ENCODE measurements around the gene COX19. TPM values are rescaled to one million over a fixed set of nuclear protein-coding genes. Genes with fewer than 3 reads are reported as not detected.

Gene COX19
- total RNA-seq, 4 donors from 2014 or later, result 2.6 to 32.5 (median 20.1) TPM

DNA sequence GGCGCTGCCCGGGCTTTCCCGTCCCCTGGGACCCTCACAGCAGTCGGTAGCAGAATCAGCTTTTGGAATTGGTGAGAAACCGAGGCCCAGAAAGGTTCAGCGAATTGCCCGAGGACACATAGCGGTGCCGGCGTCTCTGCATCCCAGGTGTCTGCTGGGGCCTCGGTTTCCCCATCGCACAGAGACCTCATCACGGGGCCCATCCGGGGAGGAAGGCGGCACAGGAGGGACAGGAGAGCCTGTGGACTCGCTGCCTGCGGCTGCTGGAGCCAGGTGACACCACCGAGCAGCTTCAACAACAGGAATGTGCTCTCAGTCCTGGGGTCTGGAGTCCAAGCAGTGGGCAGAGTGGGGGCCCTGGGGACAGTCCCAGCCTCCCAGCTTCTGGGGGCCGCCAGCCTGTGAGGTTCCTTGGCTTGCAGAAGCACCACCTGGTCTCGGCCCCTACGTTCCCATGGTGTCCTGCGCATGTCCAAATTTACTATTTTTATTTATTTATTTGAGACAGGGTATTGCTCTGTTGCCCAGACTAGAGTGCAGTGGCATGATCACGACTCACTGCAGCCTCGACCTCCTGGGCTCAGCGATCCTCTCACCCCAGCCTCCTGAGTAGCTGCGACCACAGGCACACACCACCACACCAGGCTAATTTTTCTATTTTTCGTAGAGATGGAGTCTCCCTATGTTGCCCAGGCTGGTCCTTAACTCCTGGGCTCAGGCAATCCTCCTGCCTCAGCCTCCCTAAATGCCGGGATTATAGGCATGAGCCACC is 539 bp upstream of the COX19 start:
- Histone ChIP-seq H3K27ac (peak overlapping the region in 1 of 2 donors; percentile 92), H3K27me3 (no peaks in the 10 kb centered on the region), H3K4me3 (peak overlapping the region; percentile 94 to 97), H3K4me1 (peaks cover 0 to 6% of the 10 kb centered on the region in 2 donors), H3K36me3 (no peaks in the 10 kb centered on the region), H3K9me3 (no peaks in the 10 kb centered on the region)
- no peak for DNase-seq
- no peak for TF ChIP-seq POLR2A (IDR thresholded peaks at IDR 0.05)
- intact Hi-C loops (cut with DNase I; ENCODE audit: low total_unique reads), result no loop called here

DNA sequence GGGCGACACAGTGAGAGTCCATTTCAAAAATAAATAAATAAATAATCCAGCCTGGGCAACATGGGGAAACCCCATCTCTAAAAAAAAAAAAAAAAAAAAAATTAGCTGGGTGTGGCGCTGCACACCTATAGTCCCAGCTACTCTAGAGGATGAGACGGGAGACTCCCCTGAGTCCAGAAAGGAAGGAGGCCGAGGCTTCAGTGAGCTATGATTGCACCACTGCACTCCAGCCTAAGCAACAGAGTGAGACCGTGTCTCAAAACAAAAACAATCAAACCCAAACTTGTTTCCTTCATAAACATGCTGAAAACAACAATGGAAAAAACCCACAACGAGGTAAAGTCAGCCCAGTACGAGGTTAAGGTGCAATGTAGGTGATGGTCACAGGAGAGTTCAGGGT is 1.2 kb downstream of the COX19 start:
- Histone ChIP-seq H3K9me3 (no peaks in the 10 kb centered on the region), H3K4me1 (peaks cover 0 to 6% of the 10 kb centered on the region in 2 donors), H3K4me3 (peak overlapping the region; percentile 94 to 97), H3K36me3 (no peaks in the 10 kb centered on the region), H3K27me3 (no peaks in the 10 kb centered on the region), H3K27ac (no peak overlapping the region)
- intact Hi-C loops (cut with DNase I; ENCODE audit: low total_unique reads), result no loop called here
- DNase-seq, result no peak
- TF ChIP-seq, protein P1, sequence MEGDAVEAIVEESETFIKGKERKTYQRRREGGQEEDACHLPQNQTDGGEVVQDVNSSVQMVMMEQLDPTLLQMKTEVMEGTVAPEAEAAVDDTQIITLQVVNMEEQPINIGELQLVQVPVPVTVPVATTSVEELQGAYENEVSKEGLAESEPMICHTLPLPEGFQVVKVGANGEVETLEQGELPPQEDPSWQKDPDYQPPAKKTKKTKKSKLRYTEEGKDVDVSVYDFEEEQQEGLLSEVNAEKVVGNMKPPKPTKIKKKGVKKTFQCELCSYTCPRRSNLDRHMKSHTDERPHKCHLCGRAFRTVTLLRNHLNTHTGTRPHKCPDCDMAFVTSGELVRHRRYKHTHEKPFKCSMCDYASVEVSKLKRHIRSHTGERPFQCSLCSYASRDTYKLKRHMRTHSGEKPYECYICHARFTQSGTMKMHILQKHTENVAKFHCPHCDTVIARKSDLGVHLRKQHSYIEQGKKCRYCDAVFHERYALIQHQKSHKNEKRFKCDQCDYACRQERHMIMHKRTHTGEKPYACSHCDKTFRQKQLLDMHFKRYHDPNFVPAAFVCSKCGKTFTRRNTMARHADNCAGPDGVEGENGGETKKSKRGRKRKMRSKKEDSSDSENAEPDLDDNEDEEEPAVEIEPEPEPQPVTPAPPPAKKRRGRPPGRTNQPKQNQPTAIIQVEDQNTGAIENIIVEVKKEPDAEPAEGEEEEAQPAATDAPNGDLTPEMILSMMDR (IDR thresholded peaks at IDR 0.05), result no peak
- no peak for TF ChIP-seq POLR2A (IDR thresholded peaks at IDR 0.05)

DNA sequence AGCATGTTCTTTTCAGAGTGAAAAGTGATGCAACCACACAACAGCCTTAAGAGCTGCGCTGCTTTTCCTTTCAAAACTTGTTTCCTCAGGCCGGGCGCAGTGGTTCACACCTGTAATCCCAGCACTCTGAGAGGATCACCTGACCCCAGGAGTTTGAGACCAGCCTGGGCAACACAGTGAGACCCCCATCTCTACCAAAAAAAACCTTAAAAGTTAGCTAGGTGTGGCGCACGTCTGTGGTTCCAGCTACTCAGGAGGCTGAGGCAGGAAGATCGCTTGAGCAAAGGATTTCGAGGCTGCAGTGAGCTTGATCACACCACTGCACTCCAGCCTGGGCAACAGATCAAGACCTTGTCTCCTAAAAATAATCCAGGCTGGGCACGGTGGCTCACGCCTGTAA is 2.0 kb downstream of the COX19 start:
- H3K4me3 ChIP-seq, result no peak overlapping the region
- no peak for DNase-seq
- H3K9me3 ChIP-seq, result no peaks in the 10 kb centered on the region
- no peak for TF ChIP-seq POLR2A (IDR thresholded peaks at IDR 0.05)
- TF ChIP-seq, protein P1 (IDR thresholded peaks at IDR 0.05), result no peak
- intact Hi-C loops (cut with DNase I; ENCODE audit: low total_unique reads), result no loop called here
- H3K4me1 ChIP-seq, result peaks cover 0 to 6% of the 10 kb centered on the region in 2 donors
- H3K36me3 ChIP-seq, result no peaks in the 10 kb centered on the region
- H3K27me3 ChIP-seq, result no peaks in the 10 kb centered on the region
- H3K27ac ChIP-seq, result no peak overlapping the region

DNA sequence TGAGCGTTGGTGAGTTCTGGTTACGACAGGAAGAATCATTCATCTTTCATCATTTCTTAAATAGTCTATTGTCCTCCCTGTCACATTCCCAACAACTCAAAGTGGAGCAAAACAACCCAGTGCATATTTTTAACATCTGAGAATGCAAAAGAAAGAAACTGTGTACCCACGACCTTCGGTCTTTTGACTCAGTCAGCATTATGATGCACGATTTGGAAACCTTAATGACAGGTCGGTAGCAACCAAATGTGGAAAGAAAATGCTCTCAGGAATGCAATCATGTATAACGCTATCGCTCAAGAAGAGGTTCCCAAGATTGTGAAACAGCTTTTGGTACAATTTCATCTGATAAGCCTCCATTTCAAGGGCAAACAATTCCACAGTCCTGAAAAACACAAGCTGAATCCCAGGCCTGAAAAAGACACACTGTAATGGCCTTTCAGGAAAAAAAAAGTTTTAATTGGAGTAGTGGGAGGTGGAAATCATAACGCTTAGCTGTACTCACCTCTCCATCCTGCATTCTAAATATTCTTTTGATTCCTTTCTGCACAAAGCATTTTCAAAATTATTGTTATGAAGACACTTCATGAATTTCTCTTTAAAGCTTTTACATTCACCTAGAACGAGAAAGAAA is 2.6 kb downstream of the COX19 start:
- Histone ChIP-seq H3K27ac (no peak overlapping the region), H3K9me3 (no peaks in the 10 kb centered on the region), H3K4me1 (peaks cover 0 to 6% of the 10 kb centered on the region in 2 donors), H3K27me3 (no peaks in the 10 kb centered on the region), H3K4me3 (no peak overlapping the region), H3K36me3 (no peaks in the 10 kb centered on the region)
- no peak for DNase-seq
- TF ChIP-seq POLR2A (IDR thresholded peaks at IDR 0.05), result no peak
- TF ChIP-seq, protein P1 (IDR thresholded peaks at IDR 0.05), result no peak
- intact Hi-C loops (cut with DNase I; ENCODE audit: low total_unique reads), result no loop called here

DNA sequence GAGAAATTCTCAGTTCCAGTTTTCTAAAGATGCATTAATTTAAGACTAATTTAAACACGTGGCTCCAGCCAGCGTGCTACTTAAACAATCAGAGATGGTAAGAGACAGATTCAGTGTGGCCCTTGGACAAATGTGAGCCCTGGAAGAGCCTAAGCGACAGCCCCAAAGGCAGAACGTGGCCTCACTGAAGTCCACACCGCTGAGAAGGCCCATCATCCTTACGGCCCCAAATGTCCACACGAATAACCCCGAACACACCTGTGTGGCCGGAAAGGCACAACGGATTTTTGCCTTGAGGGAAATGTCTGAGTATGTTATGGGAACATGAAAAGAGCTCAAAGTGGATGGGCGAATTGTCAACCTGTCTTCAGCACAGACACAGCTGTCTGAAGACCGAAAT is 3.2 kb downstream of the COX19 start:
- Histone ChIP-seq H3K4me3 (no peak overlapping the region), H3K9me3 (no peaks in the 10 kb centered on the region), H3K27me3 (no peaks in the 10 kb centered on the region), H3K27ac (no peak overlapping the region), H3K36me3 (no peaks in the 10 kb centered on the region), H3K4me1 (peaks cover 0 to 6% of the 10 kb centered on the region in 2 donors)
- no peak for DNase-seq
- TF ChIP-seq, protein P1 (IDR thresholded peaks at IDR 0.05), result no peak
- TF ChIP-seq POLR2A (IDR thresholded peaks at IDR 0.05), result no peak
- intact Hi-C loops (cut with DNase I; ENCODE audit: low total_unique reads), result no loop called here

All from uterus (tissue), 4 donors.